GM23338 (cell line): ENCODE data around the gene MYF6.

Source experiments
- CREB1 ChIP-seq: fragments of 250-450 bp; sonication (Bioruptor Pico); IDR thresholded peaks from 2 replicates; pipeline ENCODE4 v1.5.0; 2020; ENCODE audit warnings: low read depth, mild to moderate bottlenecking, moderate library complexity
- CTCF ChIP-seq, 2 experiments: fragments of 200-600 bp in 1 of 2; sonication (generic) in 1 of 2; conservative IDR thresholded peaks; 2 replicates each; pipeline versions ENCODE4 v1.5.1 to v1.6.1; 2016 to 2017; ENCODE audit warnings: antibody characterized with exemption in 2 of 2, low read depth in 2 of 2, mild to moderate bottlenecking in 2 of 2, moderate library complexity in 1 of 2
- ETS1 ChIP-seq: IDR thresholded peaks from 2 replicates; pipeline ENCODE4 v1.6.1; 2016; ENCODE audit warnings: antibody characterized with exemption
- EZH2 ChIP-seq: fragments of 200-600 bp; sonication (generic); IDR thresholded peaks from one replicate; pipeline ENCODE4 v1.8.0; 2017; ENCODE audit warnings: antibody characterized with exemption, mild to moderate bottlenecking, low read depth; ENCODE audit not compliant: unreplicated experiment
- EZH2phosphoT487 ChIP-seq: fragments of 200-600 bp; sonication (generic); IDR thresholded peaks from one replicate; pipeline ENCODE4 v1.8.1; 2018; ENCODE audit warnings: antibody characterized with exemption; ENCODE audit not compliant: unreplicated experiment
- JUNB ChIP-seq: IDR thresholded peaks from one replicate; pipeline ENCODE4 v1.6.1; 2016; ENCODE audit warnings: antibody characterized with exemption; ENCODE audit not compliant: unreplicated experiment
- NANOG ChIP-seq: IDR thresholded peaks from 2 replicates; pipeline ENCODE4 v1.6.1; 2016; ENCODE audit warnings: antibody characterized with exemption, borderline replicate concordance
- POLR2AphosphoS5 ChIP-seq: IDR thresholded peaks from 2 replicates; pipeline ENCODE4 v1.6.1; 2016; ENCODE audit warnings: antibody characterized with exemption, low read depth
- REST ChIP-seq: IDR thresholded peaks from one replicate; pipeline ENCODE4 v1.6.1; 2018; ENCODE audit warnings: antibody characterized with exemption; ENCODE audit not compliant: unreplicated experiment
- STAT1 ChIP-seq: IDR thresholded peaks from one replicate; pipeline ENCODE4 v1.6.1; 2016; ENCODE audit warnings: antibody characterized with exemption; ENCODE audit not compliant: unreplicated experiment
- ZNF114 ChIP-seq: fragments of 250-450 bp; sonication (Bioruptor Pico); IDR thresholded peaks from 2 replicates; pipeline ENCODE4 v1.5.0; 2020; ENCODE audit warnings: mild to moderate bottlenecking, moderate library complexity
- ZNF331 ChIP-seq: fragments of 250-450 bp; sonication (Bioruptor Pico); IDR thresholded peaks from 2 replicates; pipeline ENCODE4 v1.5.0; 2020; ENCODE audit warnings: low read depth, mild to moderate bottlenecking, moderate library complexity
- ZNF462 ChIP-seq: fragments of 250-450 bp; sonication (Bioruptor Pico); IDR thresholded peaks from 2 replicates; pipeline ENCODE4 v1.5.0; 2020; ENCODE audit warnings: mild to moderate bottlenecking, moderate library complexity

GRCh38 chr12:80720516-80720915, 13.1 kb downstream of the MYF6 start:
- no peak for TF ChIP-seq CTCF (conservative IDR thresholded peaks at IDR 0.05; ENCODE audit: low read depth in 2 of 2)
- TF ChIP-seq CREB1 (CRISPR knock-in tag): no peak
- no peak for TF ChIP-seq JUNB
- TF ChIP-seq EZH2phosphoT487: no peak
- TF ChIP-seq EZH2: no peak
- no peak for TF ChIP-seq POLR2AphosphoS5
- TF ChIP-seq NANOG: no peak
- no peak for TF ChIP-seq ZNF114
- TF ChIP-seq REST: no peak
- no peak for TF ChIP-seq ETS1
- TF ChIP-seq ZNF331: no peak
- TF ChIP-seq STAT1: no peak
- no peak for TF ChIP-seq ZNF462 (CRISPR knock-in tag)
